Tibial nerve (tissue), 3 donors: ENCODE measurements around the gene PDZD8.

ENCODE experiments used
- CTCF ChIP-seq, 5 experiments: fragments of 200-600 bp in 3 of 5; fragments of 450-650 bp in 2 of 5; sonication (generic) in 3 of 5; IDR thresholded peaks; one replicate each; pipeline ENCODE4 v1.5.1; 2016 to 2019; ENCODE audit warnings: antibody characterized with exemption in 5 of 5, mild to moderate bottlenecking in 3 of 5, moderate library complexity in 2 of 5
- POLR2A ChIP-seq, 2 donors: fragments of 450-650 bp; IDR thresholded peaks; one replicate each; pipeline ENCODE4 v1.6.1; 2017; ENCODE audit warnings: antibody characterized with exemption in 2 of 2, mild to moderate bottlenecking in 2 of 2, moderate library complexity in 2 of 2

GRCh38 chr10:117271427-117271826 is 103.8 kb downstream of the PDZD8 start:
- TF ChIP-seq CTCF (IDR thresholded peaks at IDR 0.05) (no peak), POLR2A (IDR thresholded peaks at IDR 0.05) (no peak)
